IPS-15b (cell line): ENCODE results near the gene HSD17B12.
"Not testable (repeated sequence)": the region's sequence is repeated elsewhere in the genome, so short reads cannot be mapped to it uniquely, and the experiment has no call there.

Source experiments
- H3K27me3 ChIP-seq: one replicate; pipeline ENCODE4 v1.6.1; 2013; ENCODE audit warnings: low read length; ENCODE audit not compliant: control insufficient read depth, insufficient read depth
- H3K36me3 ChIP-seq: one replicate; pipeline ENCODE4 v1.6.1; 2013; ENCODE audit warnings: low read length; ENCODE audit not compliant: control insufficient read depth, insufficient read depth
- H3K4me1 ChIP-seq: one replicate; pipeline ENCODE4 v1.6.1; 2013; ENCODE audit warnings: mild to moderate bottlenecking, low read length; ENCODE audit not compliant: control insufficient read depth, insufficient read depth
- H3K4me3 ChIP-seq: one replicate; pipeline ENCODE4 v1.5.1; 2013; ENCODE audit warnings: low read depth, low read length
- H3K9ac ChIP-seq: one replicate; pipeline ENCODE4 v1.6.1; 2013; ENCODE audit warnings: low read depth, mild to moderate bottlenecking, low read length
- H3K9me3 ChIP-seq: one replicate; pipeline ENCODE4 v1.6.1; 2013; ENCODE audit warnings: mild to moderate bottlenecking, low read length; ENCODE audit not compliant: control insufficient read depth, insufficient read depth

The HSD17B12 gene

GRCh38 chr11:43751726-43752125, 71.2 kb downstream of the HSD17B12 start:
- Histone ChIP-seq H3K9ac (no peak overlapping the region), H3K4me3 (no peak overlapping the region), H3K4me1 (no peaks in the 10 kb centered on the region), H3K27me3 (no peaks in the 10 kb centered on the region), H3K36me3 (no peaks in the 10 kb centered on the region), H3K9me3 (no peaks in the 10 kb centered on the region)

- H3K36me3 ChIP-seq = no peaks in the 10 kb centered on the region
- no peaks in the 10 kb centered on the region for H3K27me3 ChIP-seq
- no peak overlapping the region for H3K4me3 ChIP-seq
- no peak overlapping the region for H3K9ac ChIP-seq
- no peaks in the 10 kb centered on the region for H3K4me1 ChIP-seq
- H3K9me3 ChIP-seq = no peaks in the 10 kb centered on the region
Observed at GRCh38 chr11:43756575-43756974, 76.0 kb downstream of the HSD17B12 start.

- Histone ChIP-seq H3K9ac (no peak overlapping the region), H3K9me3 (no peaks in the 10 kb centered on the region), H3K4me3 (no peak overlapping the region), H3K36me3 (no peaks in the 10 kb centered on the region), H3K4me1 (no peaks in the 10 kb centered on the region), H3K27me3 (no peaks in the 10 kb centered on the region)
Observed at GRCh38 chr11:43758927-43759326, 78.4 kb downstream of the HSD17B12 start.

GRCh38 chr11:43760902-43761301, 80.4 kb downstream of the HSD17B12 start:
- Histone ChIP-seq H3K4me1 (no peaks in the 10 kb centered on the region), H3K36me3 (no peaks in the 10 kb centered on the region), H3K9ac (no peak overlapping the region), H3K27me3 (no peaks in the 10 kb centered on the region), H3K4me3 (no peak overlapping the region), H3K9me3 (no peaks in the 10 kb centered on the region)

- H3K36me3 ChIP-seq = no peaks in the 10 kb centered on the region
- no peak overlapping the region for H3K4me3 ChIP-seq
Observed at GRCh38 chr11:43765194-43765593, 84.7 kb downstream of the HSD17B12 start.

GRCh38 chr11:43768654-43769053, 88.1 kb downstream of the HSD17B12 start:
- H3K9me3 ChIP-seq, H3K36me3 ChIP-seq, H3K4me3 ChIP-seq, H3K4me1 ChIP-seq, H3K9ac ChIP-seq, H3K27me3 ChIP-seq: not testable (repeated sequence)

More at GRCh38 chr11:43765194-43765593, 84.7 kb downstream of the HSD17B12 start:
- Histone ChIP-seq H3K9ac (no peak overlapping the region), H3K4me1 (no peaks in the 10 kb centered on the region), H3K9me3 (no peaks in the 10 kb centered on the region), H3K27me3 (no peaks in the 10 kb centered on the region)

- no peaks in the 10 kb centered on the region for H3K27me3 ChIP-seq
- H3K9ac ChIP-seq = no peak overlapping the region
- H3K36me3 ChIP-seq = no peaks in the 10 kb centered on the region
- no peaks in the 10 kb centered on the region for H3K9me3 ChIP-seq
- no peak overlapping the region for H3K4me3 ChIP-seq
- no peaks in the 10 kb centered on the region for H3K4me1 ChIP-seq
Observed at GRCh38 chr11:43770173-43770572, 89.6 kb downstream of the HSD17B12 start.

- Histone ChIP-seq H3K27me3 (no peaks in the 10 kb centered on the region), H3K9ac (no peak overlapping the region), H3K36me3 (no peaks in the 10 kb centered on the region), H3K4me1 (no peaks in the 10 kb centered on the region), H3K4me3 (no peak overlapping the region), H3K9me3 (no peaks in the 10 kb centered on the region)
Observed at GRCh38 chr11:43772733-43773132, 92.2 kb downstream of the HSD17B12 start.

GRCh38 chr11:43774786-43775185, 94.2 kb downstream of the HSD17B12 start:
- Histone ChIP-seq H3K36me3 (no peaks in the 10 kb centered on the region), H3K4me3 (no peak overlapping the region), H3K4me1 (no peaks in the 10 kb centered on the region), H3K9me3 (no peaks in the 10 kb centered on the region), H3K9ac (no peak overlapping the region), H3K27me3 (no peaks in the 10 kb centered on the region)

GRCh38 chr11:43779306-43779705, 98.8 kb downstream of the HSD17B12 start:
- Histone ChIP-seq H3K9me3 (no peaks in the 10 kb centered on the region), H3K4me3 (no peak overlapping the region), H3K36me3 (no peaks in the 10 kb centered on the region), H3K9ac (no peak overlapping the region), H3K4me1 (no peaks in the 10 kb centered on the region), H3K27me3 (no peaks in the 10 kb centered on the region)

- no peak overlapping the region for H3K9ac ChIP-seq
- H3K4me3 ChIP-seq = no peak overlapping the region
- no peaks in the 10 kb centered on the region for H3K9me3 ChIP-seq
- no peaks in the 10 kb centered on the region for H3K36me3 ChIP-seq
- no peaks in the 10 kb centered on the region for H3K4me1 ChIP-seq
- no peaks in the 10 kb centered on the region for H3K27me3 ChIP-seq
Observed at GRCh38 chr11:43784301-43784700, 103.8 kb downstream of the HSD17B12 start.

- no peak overlapping the region for H3K4me3 ChIP-seq
- no peaks in the 10 kb centered on the region for H3K9me3 ChIP-seq
- H3K36me3 ChIP-seq = no peaks in the 10 kb centered on the region
- no peaks in the 10 kb centered on the region for H3K27me3 ChIP-seq
- no peak overlapping the region for H3K9ac ChIP-seq
- no peaks in the 10 kb centered on the region for H3K4me1 ChIP-seq
Observed at GRCh38 chr11:43784866-43785265, 104.3 kb downstream of the HSD17B12 start.

- Histone ChIP-seq H3K36me3 (no peaks in the 10 kb centered on the region), H3K4me1 (no peaks in the 10 kb centered on the region), H3K4me3 (no peak overlapping the region), H3K27me3 (no peaks in the 10 kb centered on the region), H3K9me3 (no peaks in the 10 kb centered on the region), H3K9ac (no peak overlapping the region)
Observed at GRCh38 chr11:43785318-43785717, 104.8 kb downstream of the HSD17B12 start.
